Measurements from ENCODE around the gene CC2D1A. TPM values are rescaled to one million over a fixed set of nuclear protein-coding genes. Genes with fewer than 3 reads are reported as not detected.

Gene CC2D1A
- total RNA-seq, 2 experiments from 2014 or later: 16.4 to 16.9 TPM

DNA sequence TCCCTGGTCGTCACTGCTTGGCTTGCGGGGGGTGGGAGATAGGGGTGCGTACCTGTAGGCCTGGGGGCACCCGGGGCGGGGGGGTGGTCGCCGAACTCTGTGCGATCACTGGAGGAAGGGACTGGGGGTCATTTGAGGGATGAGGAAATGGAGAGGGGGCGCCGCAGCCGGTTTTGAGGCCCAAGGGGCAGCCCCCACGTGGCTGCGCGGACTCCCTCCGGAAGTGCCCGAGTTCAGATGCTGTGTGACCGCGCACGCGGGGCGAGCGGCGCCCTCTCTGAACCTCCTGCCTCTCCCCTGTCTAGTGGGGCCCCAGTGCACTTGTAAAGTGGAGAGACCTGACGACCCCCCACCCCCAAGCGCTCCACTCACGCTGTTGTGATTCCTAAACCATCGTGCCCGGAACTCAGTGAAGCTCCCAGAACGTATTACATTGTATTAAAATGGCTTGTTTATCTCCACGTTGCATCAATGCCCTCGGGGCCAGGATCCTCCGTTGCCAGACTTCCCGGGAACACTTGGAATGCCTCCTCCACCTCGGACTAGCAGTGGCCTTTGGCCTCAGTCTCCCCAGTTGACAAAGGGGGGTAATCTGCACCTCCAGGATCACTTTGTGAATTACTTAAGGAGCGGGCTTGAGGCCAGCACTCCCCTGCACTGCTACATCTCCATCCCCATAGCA, 32.0 kb upstream of the CC2D1A start:
- H3K27ac Mint-ChIP-seq: no peak overlapping the region
- H3K27ac ChIP-seq (ENCODE audit: low read depth in 1 of 2, low read length in 2 of 2): no peak overlapping the region
- TF ChIP-seq, protein P1, sequence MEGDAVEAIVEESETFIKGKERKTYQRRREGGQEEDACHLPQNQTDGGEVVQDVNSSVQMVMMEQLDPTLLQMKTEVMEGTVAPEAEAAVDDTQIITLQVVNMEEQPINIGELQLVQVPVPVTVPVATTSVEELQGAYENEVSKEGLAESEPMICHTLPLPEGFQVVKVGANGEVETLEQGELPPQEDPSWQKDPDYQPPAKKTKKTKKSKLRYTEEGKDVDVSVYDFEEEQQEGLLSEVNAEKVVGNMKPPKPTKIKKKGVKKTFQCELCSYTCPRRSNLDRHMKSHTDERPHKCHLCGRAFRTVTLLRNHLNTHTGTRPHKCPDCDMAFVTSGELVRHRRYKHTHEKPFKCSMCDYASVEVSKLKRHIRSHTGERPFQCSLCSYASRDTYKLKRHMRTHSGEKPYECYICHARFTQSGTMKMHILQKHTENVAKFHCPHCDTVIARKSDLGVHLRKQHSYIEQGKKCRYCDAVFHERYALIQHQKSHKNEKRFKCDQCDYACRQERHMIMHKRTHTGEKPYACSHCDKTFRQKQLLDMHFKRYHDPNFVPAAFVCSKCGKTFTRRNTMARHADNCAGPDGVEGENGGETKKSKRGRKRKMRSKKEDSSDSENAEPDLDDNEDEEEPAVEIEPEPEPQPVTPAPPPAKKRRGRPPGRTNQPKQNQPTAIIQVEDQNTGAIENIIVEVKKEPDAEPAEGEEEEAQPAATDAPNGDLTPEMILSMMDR (IDR thresholded peaks at IDR 0.05): no peak
- H3K4me1 ChIP-seq (ENCODE audit: insufficient read depth, low read length): peaks cover 12% of the 10 kb centered on the region
- H3K27me3 Mint-ChIP-seq: peaks cover 34% of the 10 kb centered on the region
- DNase-seq (no peak), ATAC-seq (ENCODE audit: poor library complexity) (no peak)
- ChIA-PET CTCF (no interaction called here), POLR2A (no interaction called here)
- no peaks in the 10 kb centered on the region for H3K9me3 ChIP-seq (ENCODE audit: control insufficient read depth in 1 of 2, insufficient read depth in 1 of 2, low read length in 2 of 2)
- no peaks in the 10 kb centered on the region for H3K36me3 Mint-ChIP-seq (ENCODE audit: low read depth)
- no peaks in the 10 kb centered on the region for H3K36me3 ChIP-seq (ENCODE audit: insufficient read depth, low read length)
- peak overlapping the region; percentile 10 for H3K4me3 Mint-ChIP-seq
- intact Hi-C loops (cut with DNase I, micrococcal nuclease): loop anchor here in 1 of 2 experiments (10.0 kb wide), 1 partner anchor 611 kb away; no protein-coding TSS in a partner anchor
- H3K4me1 Mint-ChIP-seq (ENCODE audit: low read depth): peaks cover 8% of the 10 kb centered on the region
- no peaks in the 10 kb centered on the region for H3K9me3 Mint-ChIP-seq
- no peak overlapping the region for H3K4me3 ChIP-seq (ENCODE audit: low read length)
- peaks cover 3 to 16% of the 10 kb centered on the region in 2 experiments for H3K27me3 ChIP-seq (ENCODE audit: control insufficient read depth in 1 of 2, insufficient read depth in 2 of 2, low read length in 2 of 2)

DNA sequence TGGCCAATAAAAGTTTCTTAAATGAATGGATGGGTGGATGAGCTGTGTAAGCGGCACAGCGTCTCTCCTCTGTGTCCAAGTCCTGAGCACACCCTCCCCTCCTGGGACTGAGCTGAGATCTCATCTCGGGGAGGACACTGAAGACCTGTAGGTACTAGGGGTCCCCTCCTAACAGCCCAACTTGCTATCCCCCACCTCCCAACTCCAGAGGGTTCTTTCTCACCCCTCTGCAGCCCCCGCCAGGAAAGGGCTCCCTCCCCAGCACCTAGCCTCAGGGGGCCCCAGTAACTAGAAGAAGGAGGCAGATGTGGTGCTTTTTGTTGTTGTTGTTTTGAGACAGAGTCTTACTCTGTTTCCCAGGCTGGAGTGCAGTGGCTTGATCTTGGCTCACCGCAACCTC, 30.2 kb upstream of the CC2D1A start:
- POLR2A ChIA-PET: no interaction called here
- Mint-ChIP-seq H3K4me3 (no peak overlapping the region), H3K36me3 (ENCODE audit: low read depth) (no peaks in the 10 kb centered on the region), H3K27me3 (peaks cover 24% of the 10 kb centered on the region), H3K27ac (no peak overlapping the region), H3K4me1 (ENCODE audit: low read depth) (peaks cover 19% of the 10 kb centered on the region), H3K9me3 (no peaks in the 10 kb centered on the region)
- Histone ChIP-seq H3K27me3 (ENCODE audit: control insufficient read depth in 1 of 2, insufficient read depth in 2 of 2, low read length in 2 of 2) (peaks cover 3 to 12% of the 10 kb centered on the region in 2 experiments), H3K4me1 (ENCODE audit: insufficient read depth, low read length) (peaks cover 26% of the 10 kb centered on the region), H3K36me3 (ENCODE audit: insufficient read depth, low read length) (no peaks in the 10 kb centered on the region), H3K4me3 (ENCODE audit: low read length) (no peak overlapping the region), H3K9me3 (ENCODE audit: control insufficient read depth in 1 of 2, insufficient read depth in 1 of 2, low read length in 2 of 2) (no peaks in the 10 kb centered on the region), H3K27ac (ENCODE audit: low read depth in 1 of 2, low read length in 2 of 2) (no peak overlapping the region)
- DNase-seq: no peak
- intact Hi-C loops (cut with DNase I, micrococcal nuclease): loop anchor here in 1 of 2 experiments (10.0 kb wide), 1 partner anchor 609 kb away; no protein-coding TSS in a partner anchor
- TF ChIP-seq, protein P1 (IDR thresholded peaks at IDR 0.05): no peak
- no peak for ATAC-seq (ENCODE audit: poor library complexity)
- CTCF ChIA-PET: interaction anchor here (0.6 kb wide), 1 partner anchor 150 kb away, joined by 3 read pairs; no protein-coding TSS in a partner anchor

DNA sequence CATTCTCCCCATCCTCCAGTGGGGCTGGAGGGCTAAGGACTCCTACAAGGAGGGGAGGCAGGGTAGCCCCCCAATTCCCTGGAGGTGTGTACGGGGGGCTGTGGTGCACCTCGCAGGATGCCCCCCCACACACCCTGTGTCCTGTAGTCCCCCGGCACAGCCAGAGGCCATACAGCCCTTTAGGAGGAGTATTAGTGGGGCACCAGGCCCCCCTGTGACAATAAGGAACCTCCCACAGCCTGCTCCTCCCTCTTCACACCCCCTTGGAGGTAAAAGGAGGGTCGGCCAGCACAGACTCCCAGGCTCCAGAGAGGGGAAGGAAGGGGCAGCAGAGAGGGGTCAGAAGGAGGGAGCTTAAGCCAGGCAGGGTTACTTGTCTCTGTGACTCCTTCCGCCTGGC, 29.2 kb upstream of the CC2D1A start, which contains the start of gene NANOS3:
TSS of gene NANOS3 (plus strand) at position 301 of the 400 bp plus-strand sequence. CDS start 115 bp downstream, outside the sequence.
- Mint-ChIP-seq H3K9me3 (no peaks in the 10 kb centered on the region), H3K4me1 (ENCODE audit: low read depth) (peaks cover 29% of the 10 kb centered on the region), H3K27ac (no peak within 1 kb of the TSS), H3K27me3 (peaks cover 20% of the 10 kb centered on the region), H3K36me3 (ENCODE audit: low read depth) (no peaks in the 10 kb centered on the region), H3K4me3 (no peak within 1 kb of the TSS)
- peaks cover 3 to 10% of the 10 kb centered on the region in 2 experiments for H3K27me3 ChIP-seq (ENCODE audit: control insufficient read depth in 1 of 2, insufficient read depth in 2 of 2, low read length in 2 of 2)
- ChIA-PET CTCF (interaction anchor here (0.7 to 1.1 kb wide), 2 partner anchors 196 to 260 kb away, joined by 3 read pairs; partner anchors contain the start of gene ASF1B), POLR2A (no interaction called here)
- DNase-seq (no peak), ATAC-seq (ENCODE audit: poor library complexity) (no peak)
- H3K36me3 ChIP-seq (ENCODE audit: insufficient read depth, low read length): no peaks in the 10 kb centered on the region
- TF ChIP-seq, protein P1 (IDR thresholded peaks at IDR 0.05): no peak
- no peak within 1 kb of the TSS for H3K4me3 ChIP-seq (ENCODE audit: low read length)
- peaks cover 37% of the 10 kb centered on the region for H3K4me1 ChIP-seq (ENCODE audit: insufficient read depth, low read length)
- no peaks in the 10 kb centered on the region for H3K9me3 ChIP-seq (ENCODE audit: control insufficient read depth in 1 of 2, insufficient read depth in 1 of 2, low read length in 2 of 2)
- H3K27ac ChIP-seq (ENCODE audit: low read depth in 1 of 2, low read length in 2 of 2): no peak within 1 kb of the TSS
- intact Hi-C loops (cut with DNase I, micrococcal nuclease): loop anchor here in 1 of 2 experiments (10.0 kb wide), 1 partner anchor 608 kb away; no protein-coding TSS in a partner anchor
